ENCODE results near the gene TSHR. TPM values are rescaled to one million over a fixed set of nuclear protein-coding genes. Genes with fewer than 3 reads are reported as not detected.

TSHR gene
- total RNA-seq, 3 donors from 2014 or later: 0.24 to 0.47 TPM; not detected in 1

DNA sequence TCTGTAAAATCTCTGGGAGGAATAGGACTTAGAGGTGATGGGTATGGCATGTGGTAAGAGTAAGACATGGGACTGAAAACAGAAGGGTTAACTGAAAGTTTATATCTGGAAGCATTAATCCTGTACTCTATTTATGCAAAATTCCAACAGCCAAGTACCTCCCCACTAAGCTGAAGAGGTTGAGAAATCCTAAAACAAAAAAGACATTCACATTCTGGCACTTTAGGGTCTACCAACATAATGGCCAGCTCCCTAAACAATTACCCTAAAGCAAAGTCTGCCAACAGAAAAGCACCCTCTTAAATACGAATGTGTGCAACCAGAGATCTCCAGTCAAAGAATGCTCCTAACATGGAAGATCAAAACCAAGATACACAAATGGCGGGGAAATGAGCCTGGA, 178.0 kb downstream of the TSHR start:
- H3K4me3 Mint-ChIP-seq: no peak overlapping the region
- ATAC-seq (no peak), DNase-seq (no peak)
- no peaks in the 10 kb centered on the region for H3K9me3 Mint-ChIP-seq
- H3K4me1 Mint-ChIP-seq (ENCODE audit: low read depth): no peaks in the 10 kb centered on the region
- no peaks in the 10 kb centered on the region for H3K27me3 Mint-ChIP-seq (ENCODE audit: low read depth)
- H3K36me3 Mint-ChIP-seq (ENCODE audit: insufficient read depth): no peaks in the 10 kb centered on the region

DNA sequence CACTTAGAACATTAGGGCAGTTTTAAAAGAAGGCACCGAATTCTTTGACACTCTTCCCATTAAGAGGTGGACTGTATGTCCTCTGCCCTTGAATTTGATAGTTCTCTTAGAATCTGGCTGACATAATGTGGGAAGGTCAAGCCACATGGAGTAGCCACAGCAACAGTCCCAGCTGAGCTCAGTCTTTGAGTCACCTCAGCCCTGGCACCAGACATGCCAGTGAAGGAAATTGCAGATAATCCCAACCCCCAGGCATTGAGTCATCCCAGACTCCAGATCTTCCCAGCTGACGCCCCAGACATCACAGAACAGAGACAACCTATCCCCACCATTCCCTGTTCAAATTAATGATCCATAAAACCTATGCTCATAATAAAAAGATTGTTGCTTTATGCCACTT, 181.9 kb downstream of the TSHR start:
- Mint-ChIP-seq H3K27me3 (ENCODE audit: low read depth) (no peaks in the 10 kb centered on the region), H3K36me3 (ENCODE audit: insufficient read depth) (no peaks in the 10 kb centered on the region), H3K9me3 (no peaks in the 10 kb centered on the region), H3K4me3 (no peak overlapping the region), H3K4me1 (ENCODE audit: low read depth) (no peaks in the 10 kb centered on the region)
- DNase-seq (no peak), ATAC-seq (no peak)

DNA sequence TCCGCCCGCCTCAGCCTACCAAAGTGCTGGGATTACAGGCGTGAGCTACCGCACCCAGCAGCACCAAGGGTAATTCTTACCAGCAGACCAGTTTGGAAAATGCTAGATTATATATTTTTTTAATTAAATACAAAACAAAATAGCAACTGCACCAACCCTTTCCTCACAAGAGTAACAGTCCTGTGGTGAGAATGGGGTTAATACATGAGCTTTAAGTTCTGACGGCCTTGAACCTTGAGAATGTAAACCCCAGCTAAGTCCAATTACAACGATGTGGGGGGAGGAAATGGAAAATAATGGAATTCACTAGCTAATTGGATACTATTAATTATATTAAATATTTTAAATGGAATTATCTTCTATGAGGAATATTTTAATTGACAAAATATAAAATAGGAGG, 183.0 kb downstream of the TSHR start:
- no peaks in the 10 kb centered on the region for H3K27me3 Mint-ChIP-seq (ENCODE audit: low read depth)
- ATAC-seq: no peak
- no peak overlapping the region for H3K4me3 Mint-ChIP-seq
- no peak for DNase-seq
- no peaks in the 10 kb centered on the region for H3K36me3 Mint-ChIP-seq (ENCODE audit: insufficient read depth)
- no peaks in the 10 kb centered on the region for H3K4me1 Mint-ChIP-seq (ENCODE audit: low read depth)
- no peaks in the 10 kb centered on the region for H3K9me3 Mint-ChIP-seq

DNA sequence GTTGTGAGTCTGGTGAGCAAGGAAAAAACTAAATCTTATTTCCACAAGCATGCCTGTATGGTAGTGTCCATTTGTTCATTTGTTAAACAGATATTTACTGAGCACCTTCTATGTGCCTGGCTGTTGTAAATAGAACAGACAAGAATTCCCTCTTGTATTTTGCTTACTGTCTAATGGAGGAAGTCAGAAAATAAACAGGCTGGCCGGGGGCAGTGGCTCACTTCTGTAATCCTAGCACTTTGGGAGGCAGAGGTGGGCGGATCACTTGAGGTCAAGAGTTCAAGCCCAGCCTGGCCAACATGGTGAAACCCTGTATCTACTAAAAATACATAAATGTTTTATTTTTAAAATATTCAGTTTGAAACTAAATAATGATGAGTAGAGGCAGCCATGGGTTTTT, 186.0 kb downstream of the TSHR start:
- H3K36me3 Mint-ChIP-seq (ENCODE audit: insufficient read depth): no peaks in the 10 kb centered on the region
- no peaks in the 10 kb centered on the region for H3K9me3 Mint-ChIP-seq
- peaks cover under 1% of the 10 kb centered on the region for H3K4me1 Mint-ChIP-seq (ENCODE audit: low read depth)
- DNase-seq: no peak
- no peak for ATAC-seq
- H3K4me3 Mint-ChIP-seq: no peak overlapping the region
- H3K27me3 Mint-ChIP-seq (ENCODE audit: low read depth): no peaks in the 10 kb centered on the region

DNA sequence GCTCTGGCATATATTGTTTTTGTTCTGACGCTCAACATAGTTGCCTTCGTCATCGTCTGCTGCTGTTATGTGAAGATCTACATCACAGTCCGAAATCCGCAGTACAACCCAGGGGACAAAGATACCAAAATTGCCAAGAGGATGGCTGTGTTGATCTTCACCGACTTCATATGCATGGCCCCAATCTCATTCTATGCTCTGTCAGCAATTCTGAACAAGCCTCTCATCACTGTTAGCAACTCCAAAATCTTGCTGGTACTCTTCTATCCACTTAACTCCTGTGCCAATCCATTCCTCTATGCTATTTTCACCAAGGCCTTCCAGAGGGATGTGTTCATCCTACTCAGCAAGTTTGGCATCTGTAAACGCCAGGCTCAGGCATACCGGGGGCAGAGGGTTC, 188.4 kb downstream of the TSHR start:
- Mint-ChIP-seq H3K9me3 (no peaks in the 10 kb centered on the region), H3K36me3 (ENCODE audit: insufficient read depth) (no peaks in the 10 kb centered on the region), H3K4me3 (no peak overlapping the region)

DNA sequence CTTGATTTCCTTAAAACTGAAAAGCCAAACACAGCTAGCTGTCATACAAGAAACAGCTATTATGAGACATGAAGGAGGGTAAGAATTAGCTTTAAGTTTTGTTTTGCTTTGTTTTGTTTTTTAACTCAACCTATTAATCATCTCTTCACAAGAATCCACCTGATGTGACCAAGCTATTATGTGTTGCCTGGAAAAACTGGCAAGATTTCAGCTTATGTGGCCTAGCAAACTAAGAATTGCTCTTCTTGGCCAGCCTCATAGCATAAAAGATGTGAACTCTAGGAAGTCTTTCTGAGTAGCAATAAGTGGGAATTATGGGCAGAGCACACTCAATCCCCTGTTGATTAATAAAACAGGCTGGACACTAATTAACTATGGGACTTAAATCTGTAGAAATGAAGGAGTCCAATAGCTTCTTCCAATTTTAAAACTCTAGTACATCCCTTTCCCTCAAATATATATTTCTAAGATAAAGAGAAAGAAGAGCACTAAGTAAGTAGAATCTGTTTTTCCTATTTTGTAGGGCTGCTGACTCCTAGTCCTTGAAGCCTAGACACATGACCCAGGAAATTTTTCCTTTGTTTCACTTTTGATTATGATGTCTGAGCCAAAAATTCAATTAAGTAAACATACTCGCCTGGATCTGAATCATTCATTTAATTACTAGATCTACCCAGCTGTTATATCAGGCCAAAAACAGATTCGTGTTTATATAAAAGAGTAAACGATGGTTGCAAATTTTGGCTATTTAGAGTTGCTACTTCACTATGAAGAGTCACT, 189.6 kb downstream of the TSHR start:
- H3K4me3 Mint-ChIP-seq: no peak overlapping the region

More for the DNA sequence above, 188.4 kb downstream of the TSHR start:
- no peaks in the 10 kb centered on the region for H3K27me3 Mint-ChIP-seq (ENCODE audit: low read depth)
- ATAC-seq (no peak), DNase-seq (no peak)
- peaks cover 11% of the 10 kb centered on the region for H3K4me1 Mint-ChIP-seq (ENCODE audit: low read depth)

DNA sequence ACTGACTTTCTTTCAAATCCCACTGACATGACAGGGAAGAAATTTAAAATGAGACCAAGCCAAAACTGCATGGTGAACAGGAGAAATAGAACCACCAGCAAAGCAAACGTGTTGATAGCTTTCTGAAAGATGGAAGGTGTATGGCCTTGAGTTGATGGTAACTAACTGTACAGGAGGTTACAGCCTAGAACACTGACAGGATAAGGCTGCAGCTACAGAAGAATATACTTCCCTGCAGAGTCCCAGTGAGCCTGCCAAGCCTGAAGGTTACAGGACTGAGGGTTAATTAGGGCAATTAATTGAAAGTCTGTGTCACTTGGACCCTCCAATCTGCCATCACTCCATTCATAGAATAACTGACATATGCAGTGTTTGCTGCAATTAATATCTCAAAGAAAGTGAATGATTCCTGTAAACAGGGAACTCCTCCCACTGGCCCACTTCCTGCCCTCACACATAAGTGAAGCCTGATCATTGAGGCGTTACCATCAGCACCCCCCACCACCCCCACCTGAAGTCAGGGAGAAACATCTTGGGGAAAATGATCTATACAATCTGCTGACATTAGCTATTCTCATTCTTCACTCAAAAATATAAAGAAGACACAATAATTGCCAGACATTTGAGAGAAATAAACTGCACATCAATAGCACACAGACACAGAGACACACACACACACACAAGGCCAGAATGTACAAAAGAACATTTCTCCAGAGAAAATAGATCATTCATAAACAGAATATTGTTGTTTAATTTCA, 191.9 kb downstream of the TSHR start:
- ATAC-seq (no peak), DNase-seq (no peak)
- Mint-ChIP-seq H3K4me3 (no peak overlapping the region), H3K4me1 (ENCODE audit: low read depth) (peaks cover 11% of the 10 kb centered on the region), H3K27me3 (ENCODE audit: low read depth) (no peaks in the 10 kb centered on the region), H3K36me3 (ENCODE audit: insufficient read depth) (no peaks in the 10 kb centered on the region), H3K9me3 (peaks cover 4% of the 10 kb centered on the region)

More for the DNA sequence above, 189.6 kb downstream of the TSHR start:
- Mint-ChIP-seq H3K4me1 (ENCODE audit: low read depth) (peaks cover 11% of the 10 kb centered on the region), H3K9me3 (peaks cover 4% of the 10 kb centered on the region), H3K36me3 (ENCODE audit: insufficient read depth) (no peaks in the 10 kb centered on the region), H3K27me3 (ENCODE audit: low read depth) (no peaks in the 10 kb centered on the region)
- ATAC-seq (no peak), DNase-seq (no peak)

DNA sequence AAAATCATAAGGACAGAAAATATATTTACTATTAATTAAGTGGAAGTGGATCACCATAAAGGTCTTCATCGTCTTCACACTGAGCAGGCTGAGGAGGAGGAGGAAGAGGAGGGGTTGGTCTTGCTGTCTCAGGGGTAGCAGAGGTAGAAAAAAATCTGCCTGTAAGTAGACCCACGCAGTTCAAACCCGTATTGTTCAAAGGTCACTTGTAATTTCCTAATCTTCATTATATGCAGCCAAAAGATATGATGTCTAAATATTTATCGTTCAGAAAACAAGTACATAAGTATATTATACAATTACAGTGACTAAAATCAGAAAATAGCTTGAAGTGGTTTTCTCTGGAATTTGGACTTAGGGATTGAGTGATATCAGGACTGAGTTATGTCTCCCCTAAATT, 193.2 kb downstream of the TSHR start:
- no peaks in the 10 kb centered on the region for H3K27me3 Mint-ChIP-seq (ENCODE audit: low read depth)
- peaks cover 4% of the 10 kb centered on the region for H3K9me3 Mint-ChIP-seq
- peaks cover 17% of the 10 kb centered on the region for H3K4me1 Mint-ChIP-seq (ENCODE audit: low read depth)
- no peaks in the 10 kb centered on the region for H3K36me3 Mint-ChIP-seq (ENCODE audit: insufficient read depth)
- no peak for DNase-seq
- ATAC-seq: no peak
- no peak overlapping the region for H3K4me3 Mint-ChIP-seq

DNA sequence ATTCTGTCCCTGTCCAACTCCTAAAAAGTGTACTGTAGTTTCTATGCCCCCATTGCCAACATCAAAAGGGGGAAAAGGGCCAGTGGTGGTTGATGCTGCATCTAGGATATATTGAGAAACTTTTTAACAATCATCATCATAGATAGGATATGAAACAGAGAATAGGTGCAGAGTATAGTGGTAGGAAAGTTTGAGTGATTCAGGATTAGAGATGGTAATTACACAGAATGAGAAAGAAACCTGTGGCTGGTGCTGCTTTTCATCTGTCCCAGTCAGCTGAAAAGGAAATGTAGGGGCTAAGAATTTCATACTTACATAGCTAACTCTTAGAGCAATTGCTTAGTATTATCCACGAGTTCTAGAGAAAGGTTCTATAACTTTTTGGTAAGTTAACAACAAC, 197.8 kb downstream of the TSHR start:
- Mint-ChIP-seq H3K9me3 (peaks cover 4% of the 10 kb centered on the region), H3K27me3 (ENCODE audit: low read depth) (peaks cover 2% of the 10 kb centered on the region), H3K4me3 (no peak overlapping the region), H3K36me3 (ENCODE audit: insufficient read depth) (no peaks in the 10 kb centered on the region), H3K4me1 (ENCODE audit: low read depth) (peaks cover 6% of the 10 kb centered on the region)
- ATAC-seq (peak; percentile 89 to 94), DNase-seq (no peak)

DNA sequence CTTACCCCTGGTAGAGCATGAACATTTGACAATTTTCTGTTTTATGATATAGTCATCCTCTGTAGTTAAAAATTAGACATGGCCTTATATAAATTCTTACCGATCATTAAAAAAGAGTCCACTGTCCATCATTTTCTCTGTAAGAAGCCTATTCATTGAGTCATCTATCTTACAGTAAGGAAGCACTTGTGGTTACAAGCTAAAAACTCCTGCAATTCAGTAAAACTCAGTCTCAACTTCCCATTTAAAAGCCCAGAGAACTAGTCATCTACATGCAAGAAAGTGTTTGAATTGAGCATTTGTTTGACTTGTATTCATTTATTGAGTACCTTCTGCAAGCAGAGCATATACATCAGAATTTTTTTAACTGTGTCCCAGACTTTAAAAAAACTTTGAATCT, 202.0 kb downstream of the TSHR start:
- DNase-seq (no peak), ATAC-seq (no peak)
- Mint-ChIP-seq H3K9me3 (no peaks in the 10 kb centered on the region), H3K27me3 (ENCODE audit: low read depth) (peaks cover 2% of the 10 kb centered on the region), H3K36me3 (ENCODE audit: insufficient read depth) (no peaks in the 10 kb centered on the region), H3K4me3 (no peak overlapping the region), H3K4me1 (ENCODE audit: low read depth) (peaks cover 6% of the 10 kb centered on the region)

DNA sequence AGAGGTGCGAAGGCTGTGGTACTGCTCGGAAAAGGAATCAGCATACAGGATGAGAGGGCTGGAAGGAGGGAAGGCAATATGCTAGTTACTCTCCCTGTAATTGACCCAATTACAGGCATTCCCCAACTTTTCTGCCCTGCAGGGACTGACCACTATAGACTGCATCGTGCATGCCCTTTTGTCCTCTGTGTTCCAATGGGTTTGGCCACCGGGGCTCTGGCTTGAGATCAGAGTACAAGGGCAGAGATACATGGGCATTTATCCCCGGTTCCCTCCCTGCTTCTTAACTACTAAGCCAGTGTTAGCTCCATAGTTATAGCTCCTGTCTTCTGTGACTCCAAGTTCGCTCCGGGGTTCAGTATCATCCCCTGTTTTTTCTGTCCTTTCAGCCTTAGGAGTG, 205.7 kb downstream of the TSHR start:
- Mint-ChIP-seq H3K9me3 (no peaks in the 10 kb centered on the region), H3K27me3 (ENCODE audit: low read depth) (peaks cover 2% of the 10 kb centered on the region), H3K4me3 (no peak overlapping the region), H3K4me1 (ENCODE audit: low read depth) (peaks cover 4% of the 10 kb centered on the region), H3K36me3 (ENCODE audit: insufficient read depth) (no peaks in the 10 kb centered on the region)
- DNase-seq: no peak
- no peak for ATAC-seq

DNA sequence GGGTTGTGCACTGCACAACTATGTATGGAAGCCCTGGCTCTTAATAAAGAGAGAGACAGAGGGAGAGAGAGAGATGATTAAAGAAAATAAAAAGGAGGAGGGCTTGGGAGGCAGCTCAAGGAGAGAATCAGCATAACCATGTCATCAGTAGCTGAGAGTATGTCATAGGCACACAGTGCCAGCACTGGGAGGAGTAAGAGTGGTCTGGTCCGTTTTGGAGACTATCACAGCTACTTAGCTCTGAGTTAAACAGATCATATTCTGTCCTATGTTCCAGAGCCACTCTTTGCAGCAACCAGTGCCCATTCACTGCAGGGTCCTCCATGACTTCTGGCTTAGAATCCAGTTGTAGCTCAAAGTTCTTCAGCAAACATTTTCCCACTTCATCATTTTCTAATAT, 206.3 kb downstream of the TSHR start:
- Mint-ChIP-seq H3K4me1 (ENCODE audit: low read depth) (peaks cover 4% of the 10 kb centered on the region), H3K4me3 (no peak overlapping the region), H3K36me3 (ENCODE audit: insufficient read depth) (no peaks in the 10 kb centered on the region), H3K27me3 (ENCODE audit: low read depth) (peaks cover 2% of the 10 kb centered on the region), H3K9me3 (no peaks in the 10 kb centered on the region)
- DNase-seq (no peak), ATAC-seq (no peak)

DNA sequence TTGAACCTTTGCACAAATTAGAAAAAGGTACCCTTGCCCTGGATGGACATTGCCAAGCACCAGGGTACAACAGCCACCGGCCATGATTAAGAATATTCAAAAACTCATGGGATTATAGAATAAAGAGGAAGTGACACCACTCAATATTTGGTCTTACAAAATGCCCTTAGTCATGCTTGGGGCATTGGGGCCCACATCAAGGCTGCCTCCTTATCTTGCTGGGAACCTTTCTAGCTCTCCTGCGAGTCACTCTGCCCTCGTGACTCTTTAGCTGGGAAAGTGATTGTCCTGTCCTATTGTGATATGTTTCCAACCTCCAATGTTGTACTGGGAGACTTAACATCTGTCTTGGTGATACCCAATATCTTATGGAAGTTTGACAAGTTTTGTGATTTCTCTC, 207.5 kb downstream of the TSHR start:
- no peaks in the 10 kb centered on the region for H3K36me3 Mint-ChIP-seq (ENCODE audit: insufficient read depth)
- H3K27me3 Mint-ChIP-seq (ENCODE audit: low read depth): no peaks in the 10 kb centered on the region
- peaks cover 4% of the 10 kb centered on the region for H3K4me1 Mint-ChIP-seq (ENCODE audit: low read depth)
- H3K9me3 Mint-ChIP-seq: no peaks in the 10 kb centered on the region
- no peak overlapping the region for H3K4me3 Mint-ChIP-seq
- DNase-seq (no peak), ATAC-seq (no peak)

DNA sequence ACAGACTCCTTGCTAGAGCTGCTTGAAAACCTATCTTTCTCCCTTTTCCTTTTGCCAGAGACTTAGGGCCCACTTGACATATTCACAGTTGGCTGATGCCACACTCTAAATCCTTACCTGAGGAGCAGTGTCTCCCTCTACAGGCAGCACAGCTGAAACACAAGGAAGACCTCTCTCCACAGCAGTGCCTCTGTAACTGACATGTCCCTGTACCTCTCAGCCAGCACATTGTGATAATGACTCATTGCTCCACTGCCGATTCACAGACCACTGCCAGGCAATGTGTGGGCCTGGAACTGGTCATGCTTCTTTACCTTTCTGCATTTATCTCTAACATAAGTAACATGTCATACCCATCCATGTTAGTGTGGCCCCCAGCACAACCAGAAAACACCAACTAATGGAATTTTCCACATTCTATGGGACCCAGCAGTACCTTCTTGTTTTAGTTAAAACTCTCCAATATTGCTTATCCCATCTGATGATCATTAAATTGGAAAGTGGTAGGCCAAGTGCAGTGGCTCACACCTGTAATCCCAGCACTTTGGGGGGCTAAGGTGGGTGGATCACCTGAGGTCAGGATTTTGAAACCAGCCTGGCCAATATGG, 208.8 kb downstream of the TSHR start:
- DNase-seq (peak; percentile 10), ATAC-seq (peak; percentile 99)
- H3K4me1 Mint-ChIP-seq (ENCODE audit: low read depth): peaks cover 8% of the 10 kb centered on the region
- H3K4me3 Mint-ChIP-seq: no peak overlapping the region
- no peaks in the 10 kb centered on the region for H3K27me3 Mint-ChIP-seq (ENCODE audit: low read depth)
- H3K9me3 Mint-ChIP-seq: no peaks in the 10 kb centered on the region
- H3K36me3 Mint-ChIP-seq (ENCODE audit: insufficient read depth): no peaks in the 10 kb centered on the region

DNA sequence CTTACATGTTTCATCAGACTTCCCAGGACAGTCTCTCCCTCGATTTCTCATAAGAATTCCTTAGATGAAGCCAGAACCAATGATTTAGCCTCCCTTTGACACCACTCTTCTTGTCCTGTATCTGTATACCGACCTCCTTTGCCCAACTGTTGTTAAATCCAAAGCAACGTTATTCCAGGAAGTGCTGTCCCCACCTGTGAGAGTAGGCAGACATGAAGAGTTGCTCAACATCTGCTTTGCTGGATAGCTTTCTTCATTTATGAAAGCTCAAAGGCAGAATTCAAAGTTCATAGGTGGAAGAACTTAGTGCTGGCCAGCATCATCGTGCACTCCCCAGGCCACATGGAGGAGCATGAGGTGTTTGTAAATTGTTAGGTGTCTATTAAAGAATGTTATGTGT, 209.8 kb downstream of the TSHR start:
- H3K4me3 Mint-ChIP-seq: no peak overlapping the region
- H3K4me1 Mint-ChIP-seq (ENCODE audit: low read depth): peaks cover 17% of the 10 kb centered on the region
- H3K9me3 Mint-ChIP-seq: no peaks in the 10 kb centered on the region

More for the DNA sequence above, 209.8 kb downstream of the TSHR start:
- no peaks in the 10 kb centered on the region for H3K27me3 Mint-ChIP-seq (ENCODE audit: low read depth)
- H3K36me3 Mint-ChIP-seq (ENCODE audit: insufficient read depth): no peaks in the 10 kb centered on the region
- no peak for DNase-seq
- ATAC-seq: no peak
